HG03095 (cell line): ENCODE data around the gene MATK.
"Not testable (repeated sequence)": the region's sequence is repeated elsewhere in the genome, so short reads cannot be mapped to it uniquely, and the experiment has no call there.

Source experiments
- ATAC-seq: cut with Tn5 transposase; IDR thresholded peaks from one replicate; pipeline ENCODE4 v1.9.1; 2021; ENCODE audit warnings: moderate library complexity; ENCODE audit not compliant: unreplicated experiment

MATK gene

DNA sequence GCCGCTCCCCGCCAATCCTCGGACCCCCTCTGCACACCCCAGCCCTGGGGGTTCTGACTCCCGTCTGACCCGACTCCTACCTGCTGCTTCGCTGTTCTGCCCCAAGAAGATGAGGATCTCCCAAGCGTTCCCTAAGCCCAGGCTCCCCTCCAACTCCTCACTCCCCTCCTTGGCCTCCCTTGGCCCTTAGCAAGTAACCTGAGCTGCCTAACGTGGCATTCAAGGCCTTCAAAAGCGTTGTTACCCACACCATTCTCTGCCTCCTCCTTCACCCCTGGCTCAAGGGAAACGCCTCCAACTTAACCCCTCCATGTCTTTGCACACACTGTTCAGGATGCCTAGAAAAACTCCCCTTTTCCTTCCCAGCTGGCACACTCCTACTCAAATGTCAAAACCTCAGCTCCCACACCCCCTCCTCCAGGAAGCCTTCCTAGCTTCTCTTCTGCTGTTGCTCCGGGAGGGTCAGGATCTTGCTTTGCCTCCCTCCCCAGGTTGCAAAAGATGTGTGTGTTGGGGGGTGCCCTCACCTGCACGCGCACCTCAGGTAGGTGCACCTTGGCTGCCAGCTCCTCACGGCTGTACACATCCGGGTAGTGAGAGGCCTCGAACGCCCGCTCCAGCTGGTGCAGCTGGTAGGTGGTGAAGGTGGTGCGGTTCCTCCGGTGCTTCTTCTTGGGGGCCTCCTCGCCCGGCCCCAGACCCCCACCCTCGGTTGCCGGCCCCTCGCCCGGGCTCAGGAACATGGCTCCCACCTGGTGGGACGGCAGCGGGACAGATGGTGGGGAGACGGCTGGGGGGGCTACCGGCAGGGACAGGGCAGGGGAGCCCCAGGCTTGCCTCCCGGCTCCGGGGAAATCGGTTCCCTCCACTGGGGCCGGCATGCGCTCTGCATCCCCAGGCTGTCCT is 14.9 kb downstream of the MATK start:
- ATAC-seq = no peak

DNA sequence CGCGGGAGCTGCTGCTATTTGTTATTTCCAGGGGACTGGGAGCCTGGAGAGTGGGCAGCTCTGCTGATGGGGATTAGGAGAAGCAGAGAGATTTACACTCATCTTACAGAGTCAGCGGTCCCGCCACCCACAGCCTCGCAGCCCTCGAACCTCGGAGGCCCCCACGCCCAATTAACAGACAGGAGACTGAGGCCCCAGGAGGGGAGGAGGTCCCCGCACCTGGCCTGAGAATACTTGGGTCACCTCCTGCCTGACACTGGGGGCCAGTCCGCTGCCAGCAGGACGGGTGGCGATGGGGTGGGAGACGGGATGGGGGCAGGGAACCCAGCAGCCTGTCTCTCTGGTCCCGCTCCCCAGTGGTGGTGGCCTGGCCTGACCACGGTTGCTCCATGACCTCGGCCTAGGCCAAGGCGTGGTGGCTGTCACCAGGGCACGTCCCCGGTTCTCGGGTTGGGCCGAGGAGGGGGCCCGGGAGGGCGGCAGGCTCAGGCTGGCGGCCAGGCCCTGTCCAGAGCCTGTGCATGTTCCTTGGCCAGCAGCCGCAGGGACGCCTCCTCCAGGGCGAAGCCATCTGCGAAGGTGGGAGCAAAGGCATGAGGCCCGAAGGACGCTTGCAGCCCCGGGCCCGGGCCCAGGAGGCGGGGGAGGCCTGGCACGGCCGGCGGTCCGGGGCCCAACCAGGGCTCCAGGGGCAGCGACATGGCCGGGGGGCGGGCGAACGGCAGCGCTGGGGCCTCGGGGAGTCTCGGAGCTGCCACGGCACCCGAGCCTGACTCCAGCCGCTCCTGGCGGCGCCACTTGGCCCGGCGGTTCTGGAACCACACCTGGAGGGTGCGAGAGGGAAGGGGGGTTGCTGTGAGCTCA is 15.8 kb downstream of the MATK start:
- no peak for ATAC-seq

DNA sequence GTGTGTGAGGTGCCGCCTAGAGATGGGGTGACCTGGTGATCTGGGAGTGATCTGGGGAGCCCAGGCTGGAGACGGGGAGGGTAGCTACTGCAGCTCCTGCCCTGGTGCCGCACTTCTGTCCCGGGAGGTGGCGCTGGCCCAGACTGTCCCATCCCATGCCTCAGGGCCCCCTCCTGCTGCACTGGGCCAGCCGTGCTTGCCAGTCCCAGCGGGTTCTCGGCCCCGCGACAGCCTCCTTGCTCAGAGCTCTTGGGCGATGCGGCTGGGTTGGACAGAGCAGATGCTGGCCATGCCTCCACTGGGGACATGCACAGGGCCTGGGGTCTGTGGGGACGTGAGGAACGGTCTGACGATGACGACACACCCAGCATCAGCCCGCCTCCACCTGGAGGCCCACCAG is 16.7 kb downstream of the MATK start:
- no peak for ATAC-seq

DNA sequence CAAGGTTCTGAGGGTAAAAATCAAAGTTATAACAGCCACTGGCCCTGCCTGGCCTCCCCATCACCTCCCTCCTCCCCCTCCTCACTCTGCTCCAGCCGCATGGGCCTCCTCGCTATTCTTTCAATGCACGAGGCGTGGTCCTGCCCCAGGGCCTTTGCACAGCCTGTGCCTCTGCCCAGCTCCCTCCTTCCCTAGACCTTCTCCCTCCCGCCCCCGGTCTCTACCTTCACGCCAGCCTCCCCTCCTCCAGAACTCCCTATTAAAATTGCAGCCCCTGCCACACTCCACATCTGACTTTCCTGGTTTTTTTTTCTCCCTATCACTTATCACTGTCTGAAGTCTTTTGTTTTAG is 17.5 kb downstream of the MATK start:
- no peak for ATAC-seq

DNA sequence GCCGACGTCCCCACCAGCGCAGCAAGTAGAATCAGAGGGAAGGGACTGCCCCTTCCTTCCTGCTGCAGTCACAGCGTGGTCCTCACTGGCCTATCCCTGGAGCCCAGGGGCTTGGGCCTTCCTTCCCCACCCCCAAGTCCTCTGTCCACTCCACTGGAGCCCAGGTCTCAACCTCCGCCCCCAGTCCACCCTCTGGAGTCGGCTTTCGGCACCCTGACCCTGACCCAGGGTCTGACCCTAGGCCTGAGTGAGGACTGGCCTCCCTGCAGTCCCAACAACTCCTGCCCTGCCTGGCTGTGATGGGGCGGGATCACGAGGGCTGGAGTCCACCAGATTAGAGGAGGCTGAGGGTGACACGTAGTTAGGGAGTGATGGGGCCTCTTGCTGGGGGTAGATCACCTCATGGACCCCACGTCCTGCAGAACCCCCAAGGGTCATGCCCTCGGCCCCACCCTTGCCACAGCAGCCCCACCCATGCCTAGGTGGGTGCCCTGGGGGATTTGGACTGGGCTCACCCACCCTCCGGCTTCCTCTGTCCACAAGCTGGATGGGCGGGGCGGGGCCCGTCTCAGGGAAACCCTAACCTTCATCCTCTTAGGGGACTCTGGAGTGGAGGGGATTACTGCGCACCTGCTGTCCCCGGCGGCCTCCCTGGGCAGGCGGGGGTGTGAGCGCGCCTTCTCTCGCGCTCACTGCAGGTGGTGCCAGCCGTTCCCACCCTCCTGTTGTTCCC is 18.0 kb downstream of the MATK start:
- no peak for ATAC-seq

DNA sequence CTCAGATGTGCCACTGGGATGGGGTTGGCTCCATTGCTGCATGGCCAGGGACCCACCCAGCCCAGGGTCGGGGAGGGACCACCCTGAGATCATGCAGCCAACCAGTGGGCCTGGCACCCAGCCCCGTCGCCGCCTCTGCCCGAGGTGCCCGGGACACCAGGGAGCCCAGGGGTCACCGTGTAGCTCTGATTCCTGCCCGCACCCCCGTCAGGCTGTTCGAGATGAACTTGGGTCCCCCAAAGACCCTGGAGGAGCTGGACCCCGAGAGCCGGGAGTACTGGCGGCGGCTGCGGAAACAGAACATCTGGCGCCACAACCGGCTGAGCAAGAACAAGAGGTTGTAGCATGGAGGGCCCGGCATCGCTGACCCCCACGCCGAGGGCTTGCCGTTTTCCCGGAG is 19.1 kb downstream of the MATK start:
- no peak for ATAC-seq

DNA sequence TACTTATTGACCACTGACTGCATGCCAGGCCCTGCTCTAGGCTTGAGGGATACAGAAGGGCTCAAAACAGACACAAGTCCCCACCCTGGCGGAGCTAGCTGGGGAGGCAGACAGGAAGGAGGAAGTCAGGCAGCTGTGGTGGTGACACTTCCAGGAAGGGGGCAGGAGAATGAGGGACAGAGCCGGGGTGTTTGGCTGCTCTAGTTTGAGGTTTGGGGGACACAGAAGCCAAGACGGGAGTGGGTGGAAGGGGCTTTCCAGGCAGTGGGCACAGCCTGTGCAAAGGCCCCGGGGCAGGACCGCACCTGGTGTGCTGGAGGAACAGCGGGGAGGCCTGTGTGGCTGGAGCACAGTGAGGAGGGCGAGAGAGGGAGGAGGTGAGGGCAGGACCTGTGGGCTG is 19.7 kb downstream of the MATK start:
- no peak for ATAC-seq

DNA sequence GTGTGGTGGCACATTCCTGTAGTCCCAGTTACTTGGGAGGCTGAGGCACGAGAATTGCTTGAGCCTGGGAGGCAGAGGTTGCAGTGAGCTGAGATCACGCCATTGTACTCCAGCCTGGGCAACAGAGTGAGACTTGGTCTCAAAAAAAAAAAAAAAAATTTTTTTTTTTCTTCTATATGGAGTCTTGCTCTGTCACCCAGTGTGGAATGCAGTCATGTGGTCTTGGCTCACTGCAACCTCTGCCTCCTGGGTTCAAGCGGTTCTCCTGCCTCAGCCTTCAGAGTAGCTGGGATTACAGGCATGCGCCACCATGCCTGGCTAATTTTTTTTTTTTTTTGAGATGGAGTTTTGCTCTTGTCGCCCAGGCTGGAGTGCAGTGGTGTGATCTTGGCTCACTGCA is 20.4 kb downstream of the MATK start:
- ATAC-seq = not testable (repeated sequence)

DNA sequence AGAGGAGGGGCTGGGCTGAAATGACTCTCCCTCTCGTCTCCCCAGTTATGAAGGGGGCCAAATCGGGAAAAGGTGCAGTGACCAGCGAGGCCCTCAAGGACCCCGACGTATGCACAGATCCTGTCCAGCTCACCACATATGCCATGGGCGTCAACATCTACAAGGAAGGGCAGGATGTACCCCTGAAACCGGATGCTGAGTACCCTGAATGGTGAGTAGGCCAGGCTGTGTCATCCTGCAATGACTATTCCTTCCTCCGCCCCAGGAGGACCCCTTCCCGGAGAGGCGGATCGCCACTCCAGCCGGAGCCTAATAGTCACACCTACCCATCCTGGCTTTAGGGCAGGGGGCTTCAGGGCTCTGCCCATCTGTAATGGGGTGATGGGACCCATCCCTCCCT is 21.1 kb downstream of the MATK start:
- ATAC-seq = no peak

DNA sequence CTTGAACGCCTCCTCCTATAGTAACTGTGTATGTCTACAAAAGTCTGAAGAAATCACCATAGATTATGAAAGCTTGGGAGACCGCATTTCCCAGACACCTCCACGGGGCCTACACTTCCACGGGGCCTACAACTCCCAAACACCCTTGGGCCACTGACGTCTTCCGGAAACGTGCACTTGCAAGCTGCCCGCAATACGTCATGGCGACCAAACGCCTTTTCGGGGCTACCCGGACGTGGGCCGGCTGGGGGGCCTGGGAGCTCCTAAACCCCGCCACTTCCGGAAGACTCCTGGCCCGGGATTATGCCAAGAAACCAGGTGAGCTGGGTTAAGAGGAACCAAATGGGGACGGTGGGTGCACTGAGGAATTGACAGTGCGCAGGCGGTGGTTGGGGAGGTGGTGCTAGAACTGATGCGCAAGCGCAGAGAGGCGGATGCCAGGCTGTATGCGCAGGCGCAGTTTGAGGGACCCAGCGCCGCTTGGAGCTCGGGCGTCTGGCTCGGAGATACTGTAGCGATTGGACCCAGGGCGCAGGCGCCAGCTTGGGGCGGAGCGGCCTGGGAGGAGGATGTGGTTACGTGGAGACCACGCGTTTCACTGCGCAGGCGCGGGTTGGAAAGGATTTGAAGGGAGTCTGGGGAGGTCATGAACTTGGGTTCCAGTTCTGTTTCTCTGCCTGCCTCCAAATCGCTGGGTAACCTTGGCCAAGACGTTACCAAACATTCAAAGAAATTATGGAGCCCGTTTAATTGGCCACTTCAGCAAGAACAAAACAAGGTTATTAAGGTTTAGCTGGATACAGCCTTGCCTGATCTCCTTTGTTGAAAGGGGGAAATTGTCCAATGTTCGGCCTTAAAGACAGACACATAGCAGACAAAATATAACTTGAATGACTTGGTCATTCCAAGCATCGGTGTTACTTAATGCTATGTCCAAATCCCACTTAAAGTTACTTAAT is 23.4 kb downstream of the MATK start, which contains the start of gene MRPL54:
MRPL54 (plus strand) TSS at position 182 of the 959 bp plus-strand sequence; CDS start at position 201, 19 bp downstream.
- peak; percentile 56 for ATAC-seq

DNA sequence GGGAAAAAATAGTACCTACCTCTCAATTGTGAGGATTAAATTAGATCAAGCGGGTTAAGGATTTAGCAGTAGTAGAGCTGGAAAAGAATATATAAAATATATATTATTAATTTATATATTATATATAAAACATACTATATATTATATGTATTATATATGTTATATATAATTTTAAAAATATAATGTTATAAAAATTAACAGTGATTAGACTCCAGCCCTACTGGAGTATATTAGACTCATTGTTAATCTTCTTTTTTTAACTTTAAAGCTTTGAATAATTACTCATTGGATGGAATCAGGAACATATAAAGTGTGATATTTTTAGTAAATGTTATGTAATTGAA is 24.1 kb downstream of the MATK start:
- ATAC-seq = no peak

DNA sequence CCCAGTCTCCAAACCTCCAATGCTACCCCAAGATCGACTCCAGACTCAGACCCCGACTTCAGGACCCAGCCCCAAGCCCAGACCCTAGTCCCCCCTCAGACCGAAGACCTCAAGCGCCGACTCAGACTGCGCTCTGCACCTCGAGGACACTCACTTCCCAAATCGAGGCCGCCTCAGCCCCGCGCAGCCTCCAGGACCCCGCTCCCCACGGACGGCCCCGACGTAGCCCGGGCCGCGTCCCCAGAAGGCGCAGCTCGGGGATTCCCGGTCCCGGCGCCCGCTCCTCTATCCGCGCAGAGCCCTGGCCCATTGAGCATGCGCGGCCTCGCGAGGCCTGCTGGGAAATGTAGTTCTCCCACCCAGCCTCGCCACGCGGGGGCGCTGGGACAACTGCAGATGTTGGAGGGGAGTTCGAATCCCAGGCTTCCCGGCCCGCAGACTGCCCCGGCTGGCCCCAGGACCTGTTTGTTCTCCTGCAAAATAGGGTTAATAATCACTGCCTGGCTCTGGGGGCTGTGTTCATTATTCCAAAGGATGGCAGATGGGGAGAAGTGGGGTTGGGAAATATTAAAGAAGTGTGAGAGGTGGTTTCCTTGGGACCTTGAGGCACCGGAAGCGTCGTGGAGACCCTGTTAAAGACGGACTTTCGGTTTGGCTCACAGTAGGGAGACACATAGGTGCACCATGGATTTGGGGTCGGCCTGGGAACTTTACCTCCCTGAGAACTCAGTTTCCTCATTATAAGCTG is 24.6 kb downstream of the MATK start, which contains the start of gene APBA3:
APBA3 (minus strand) TSS at position 311 of the 748 bp plus-strand sequence. CDS start 1,428 bp downstream, outside the sequence.
- ATAC-seq = peak; percentile 49

DNA sequence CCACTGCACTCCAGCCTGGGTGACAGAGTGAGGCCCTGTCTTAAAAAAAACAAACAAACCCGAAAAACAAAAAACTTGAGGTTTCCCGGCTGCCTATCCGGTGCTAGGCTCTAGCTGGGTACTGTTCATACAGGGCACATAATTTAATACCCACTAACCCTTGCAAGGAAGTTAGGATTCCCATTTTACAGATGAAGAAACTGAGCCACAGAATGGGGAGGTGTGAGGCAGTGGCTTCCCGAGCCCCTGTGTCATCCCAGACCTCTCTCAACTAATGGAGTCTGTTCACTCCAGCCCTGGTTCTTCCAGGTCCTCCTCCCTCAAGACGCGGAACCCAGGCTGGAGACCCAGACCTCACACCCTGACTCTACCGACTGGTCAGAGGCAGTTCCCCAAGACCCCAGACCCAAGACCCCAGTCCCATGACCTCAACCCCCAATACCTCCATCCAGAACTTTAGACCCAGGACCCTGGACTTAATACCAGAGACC is 25.3 kb downstream of the MATK start:
- ATAC-seq = no peak

DNA sequence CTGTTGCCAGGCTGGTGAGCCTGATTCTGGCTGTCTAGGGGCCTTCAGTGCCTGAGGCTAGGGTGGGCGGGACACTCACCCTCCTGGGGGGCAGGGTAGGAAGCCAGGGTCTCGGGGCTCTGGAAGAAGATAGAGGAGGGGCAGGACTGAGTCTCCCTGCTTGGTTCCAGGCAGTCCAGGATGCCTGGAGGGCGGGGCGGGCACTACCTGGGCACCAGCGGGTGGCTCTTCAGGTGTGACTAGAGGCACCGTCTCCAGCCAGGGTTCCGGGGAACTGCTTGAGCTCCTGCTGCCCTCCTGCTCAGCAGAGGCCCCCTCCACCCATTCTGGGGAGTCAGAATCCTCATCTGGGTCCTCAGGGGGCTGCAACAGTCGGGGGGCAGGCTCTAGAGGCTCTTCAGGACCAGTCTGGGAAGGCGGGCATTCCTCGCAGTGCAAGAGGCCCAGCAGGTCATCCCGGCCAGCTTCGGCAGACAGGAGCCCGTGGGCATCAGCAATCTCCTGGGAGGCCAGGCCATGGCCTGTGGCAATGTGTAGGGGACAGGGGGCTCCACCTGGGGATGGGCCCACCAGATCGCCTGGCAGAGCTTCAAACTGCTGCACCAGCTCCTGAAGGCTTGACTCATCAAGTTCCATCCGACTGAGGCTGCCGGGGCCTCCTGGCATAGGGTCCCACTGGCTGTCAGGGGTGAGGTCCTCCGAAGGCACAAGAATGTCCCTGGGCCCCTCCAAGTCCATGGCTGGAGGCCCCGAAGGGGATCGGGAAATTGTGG is 26.5 kb downstream of the MATK start:
- ATAC-seq = no peak

DNA sequence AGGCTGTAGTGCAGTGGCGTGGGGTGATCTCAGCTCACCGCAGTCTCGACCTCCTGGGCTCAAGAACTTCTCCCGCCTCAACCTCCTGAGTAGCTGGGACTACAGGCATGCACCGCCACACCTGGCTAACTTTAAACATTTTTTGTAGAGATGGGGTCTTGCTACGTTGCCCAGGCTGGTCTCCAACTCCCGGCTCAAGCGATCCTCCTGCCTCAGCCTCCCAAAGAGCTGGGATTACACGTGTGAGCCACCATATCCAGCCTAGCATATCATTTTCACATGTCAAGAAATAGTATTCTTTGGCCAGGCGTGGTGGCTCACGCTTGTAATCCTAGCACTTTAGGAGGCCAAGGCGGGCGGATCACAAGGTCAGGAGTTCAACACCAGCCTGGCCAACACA is 27.9 kb downstream of the MATK start:
- ATAC-seq = not testable (repeated sequence)

DNA sequence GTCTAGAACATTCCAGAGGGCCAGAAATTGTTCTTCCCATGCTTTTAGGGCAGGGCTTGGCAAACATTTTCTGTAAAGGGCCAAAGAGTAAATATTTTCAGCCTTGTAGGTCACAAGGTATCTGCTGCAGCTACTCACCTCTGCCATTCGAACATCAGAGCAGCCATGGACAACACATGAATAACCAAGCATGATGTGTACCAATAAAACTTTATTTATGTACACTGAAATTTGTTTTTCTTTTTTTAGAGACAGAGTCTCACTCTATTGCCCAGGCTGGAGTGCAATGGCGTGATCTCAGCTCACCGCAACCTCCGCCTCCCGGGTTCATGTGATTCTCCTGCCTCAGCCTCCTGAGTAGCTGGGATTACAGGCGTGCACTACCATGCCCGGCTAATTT is 28.5 kb downstream of the MATK start:
- not testable (repeated sequence) for ATAC-seq

DNA sequence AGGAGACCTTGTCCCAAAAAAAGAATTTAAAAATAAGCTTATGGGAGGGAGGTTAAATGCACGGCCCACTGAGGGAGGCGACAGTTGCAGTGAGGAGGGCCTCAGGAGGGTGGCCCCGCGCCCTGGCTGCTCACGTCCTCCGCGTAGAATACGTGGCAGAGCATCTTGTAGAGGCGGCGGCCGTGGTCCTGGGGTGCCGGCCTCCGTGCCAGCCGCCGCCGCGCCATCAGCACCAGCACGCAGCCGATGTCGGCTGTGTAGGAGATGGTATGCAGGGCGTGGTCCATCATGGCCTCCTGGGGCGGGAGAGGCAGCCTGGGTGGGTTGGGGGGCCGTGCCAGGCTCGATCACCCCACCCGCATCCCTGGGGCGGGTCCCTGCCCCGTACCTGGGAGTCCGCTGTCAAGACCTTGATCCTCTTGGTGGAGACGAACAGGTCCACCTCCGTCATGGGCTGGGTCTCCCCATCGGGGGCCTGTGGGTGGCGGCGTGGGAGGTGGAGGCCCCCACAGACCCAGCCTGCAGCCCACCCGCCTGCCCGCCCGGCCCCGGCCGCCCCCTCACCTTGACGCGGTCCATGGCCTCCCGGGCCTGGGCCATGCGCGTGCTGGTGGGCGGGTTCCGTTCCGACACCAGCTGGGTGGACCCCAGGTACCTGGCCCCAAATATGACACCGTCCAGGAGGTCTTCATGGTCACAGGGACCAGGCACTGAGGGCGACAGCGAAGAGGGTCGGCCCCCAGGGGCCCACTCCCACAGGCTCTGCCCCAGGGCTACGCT is 32.4 kb downstream of the MATK start:
- ATAC-seq = no peak

DNA sequence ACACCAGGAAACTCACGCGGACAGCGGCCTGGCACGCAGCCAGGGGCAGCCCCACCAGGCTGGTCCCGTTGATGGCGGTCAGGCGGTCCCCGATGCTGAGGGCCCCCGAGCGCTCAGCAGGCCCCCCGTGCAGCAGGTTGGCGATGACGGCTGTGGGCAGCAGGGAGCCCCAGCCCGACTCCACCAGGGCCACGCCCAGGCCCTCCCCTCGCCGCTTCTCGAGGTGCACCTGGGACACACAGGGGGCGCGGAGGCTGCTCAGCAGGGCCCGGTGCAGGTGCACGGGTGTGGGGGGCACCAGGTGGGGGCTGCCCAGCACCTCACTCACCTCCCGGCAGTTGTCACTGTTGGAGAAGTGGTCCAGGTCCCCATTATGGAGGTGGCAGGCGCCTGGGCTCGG is 33.7 kb downstream of the MATK start:
- no peak for ATAC-seq
